B cell (primary cell): ENCODE results near the gene SS18L1. TPM values are rescaled to one million over a fixed set of nuclear protein-coding genes. Genes with fewer than 3 reads are reported as not detected.

ENCODE experiments used
- ATAC-seq: fragments of 200-7000 bp; cut with Tn5 transposase; one replicate; pipeline ENCODE4 v1.10.0; 2021; ENCODE audit warnings: low read depth, mild to moderate bottlenecking, moderate number of reproducible peaks, moderate library complexity
- CTCF ChIA-PET: fragments of 350-600 bp; sonication (Branson Sonifier 250); formaldehyde crosslinking; loops from one replicate; lab custom pipeline; 2021; ENCODE audit warnings: antibody characterized with exemption, inconsistent platforms; lab: Charles Lee
- POLR2A ChIA-PET: fragments of 350-600 bp; sonication (Branson Sonifier 250); formaldehyde crosslinking; loops from one replicate; lab custom pipeline; 2021; ENCODE audit warnings: antibody characterized with exemption; lab: Charles Lee
- DNase-seq: peaks from one replicate; pipeline ENCODE4 v3.0.0; 2013
- H2AFZ ChIP-seq: 2 replicates; pipeline ENCODE4 v1.6.1; 2012; ENCODE audit warnings: mild to moderate bottlenecking, low read depth, low read length; ENCODE audit not compliant: insufficient read depth, poor library complexity, severe bottlenecking
- H3K27ac ChIP-seq, 2 donors: 1 replicate in 1 of 2; 2 replicates in 1 of 2; pipeline ENCODE4 v1.5.1; 2012 to 2013; ENCODE audit warnings: low read length in 2 of 2, mild to moderate bottlenecking in 2 of 2, moderate library complexity in 1 of 2
- H3K27me3 ChIP-seq, 4 experiments: fragments of 200-600 bp in 1 of 4; sonication (generic) in 1 of 4; replicated peaks in 1 of 4; 1 replicate in 2 of 4; 2 replicates in 2 of 4; pipeline versions ENCODE4 v1.6.1 to v1.7.0; 2013 to 2016; ENCODE audit warnings: low read length in 3 of 4, mild to moderate bottlenecking in 2 of 4, mixed read lengths in 1 of 4, moderate library complexity in 1 of 4; ENCODE audit not compliant: insufficient read depth in 4 of 4, control insufficient read depth in 3 of 4; ENCODE audit errors: control extremely low read depth in 1 of 4
- H3K36me3 ChIP-seq, 2 experiments: replicated peaks in 1 of 2; 1 replicate in 1 of 2; 2 replicates in 1 of 2; pipeline versions ENCODE4 v1.6.1 to v1.7.1; 2013; ENCODE audit warnings: low read length in 1 of 2; ENCODE audit not compliant: insufficient read depth in 2 of 2, control insufficient read depth in 1 of 2; ENCODE audit errors: control extremely low read depth in 1 of 2, extremely low read depth in 1 of 2
- H3K4me1 ChIP-seq, 2 donors: fragments of 200-600 bp in 1 of 2; sonication (generic) in 1 of 2; 1 replicate in 1 of 2; 2 replicates in 1 of 2; pipeline versions ENCODE4 v1.5.1 to v1.6.1; 2013 to 2017; ENCODE audit warnings: low read length in 2 of 2; ENCODE audit not compliant: control insufficient read depth in 2 of 2, insufficient read depth in 2 of 2
- H3K4me2 ChIP-seq: replicated peaks from 2 replicates; pipeline ENCODE3; 2012; ENCODE audit warnings: mild to moderate bottlenecking, low read depth, low read length; ENCODE audit not compliant: poor library complexity, severe bottlenecking
- H3K4me3 ChIP-seq, 5 experiments: fragments of 200-600 bp in 1 of 5; sonication (generic) in 1 of 5; 1 replicate in 3 of 5; 2 replicates in 2 of 5; pipeline versions ENCODE4 v1.5.1 to v1.7.0; 2011 to 2016; ENCODE audit warnings: low read length in 4 of 5, mild to moderate bottlenecking in 4 of 5, low read depth in 2 of 5, control low read depth in 1 of 5, moderate library complexity in 1 of 5; ENCODE audit not compliant: insufficient read depth in 1 of 5; ENCODE audit errors: control extremely low read depth in 1 of 5, extremely low read depth in 1 of 5
- H3K79me2 ChIP-seq: fragments of 200-600 bp; sonication (generic); one replicate; pipeline ENCODE4 v1.6.0; 2016; ENCODE audit warnings: low read length; ENCODE audit not compliant: control insufficient read depth, insufficient read depth
- H3K9ac ChIP-seq: fragments of 200-600 bp; sonication (generic); 2 replicates; pipeline ENCODE4 v1.6.1; 2017; ENCODE audit warnings: mild to moderate bottlenecking, low read length, moderate library complexity
- H3K9me3 ChIP-seq, 3 donors: one replicate each; pipeline versions ENCODE4 v1.6.1 to v1.7.1; 2013; ENCODE audit warnings: low read length in 2 of 3; ENCODE audit not compliant: control insufficient read depth in 2 of 3, insufficient read depth in 1 of 3; ENCODE audit errors: control extremely low read depth in 1 of 3
- H4K20me1 ChIP-seq: 2 replicates; pipeline ENCODE4 v1.6.0; 2012; ENCODE audit warnings: mild to moderate bottlenecking, low read length; ENCODE audit not compliant: insufficient read depth, control insufficient read depth, poor library complexity, severe bottlenecking
- H3K27ac Mint-ChIP-seq: one replicate; pipeline ENCODE4 v1.8.0; 2021; ENCODE audit warnings: mixed read lengths
- H3K27me3 Mint-ChIP-seq: one replicate; pipeline ENCODE4 v1.8.0; 2021; ENCODE audit warnings: mixed read lengths
- H3K4me1 Mint-ChIP-seq: one replicate; pipeline ENCODE4 v1.8.0; 2021; ENCODE audit warnings: mixed read lengths
- H3K4me3 Mint-ChIP-seq: one replicate; pipeline ENCODE4 v1.8.0; 2021; ENCODE audit warnings: mixed read lengths
- H3K9me3 Mint-ChIP-seq: one replicate; pipeline ENCODE4 v1.8.0; 2022; ENCODE audit warnings: mixed read lengths; ENCODE audit not compliant: insufficient read depth
- CTCF ChIP-seq: fragments of 200-600 bp; IDR thresholded peaks from one replicate; pipeline ENCODE4 v1.8.0; 2022; ENCODE audit warnings: antibody characterized with exemption, mild to moderate bottlenecking
- EZH2 ChIP-seq: IDR thresholded peaks from 2 replicates; pipeline ENCODE4 v1.6.1; 2012; ENCODE audit warnings: borderline replicate concordance, low read depth, mild to moderate bottlenecking, moderate library complexity, low read length; ENCODE audit not compliant: insufficient read depth, poor library complexity, severe bottlenecking
- WGBS: methylation state at CpG from one replicate; pipeline ENCODE4 v1.1.5; 2013; ENCODE audit warnings: missing lambda C conversion rate; ENCODE audit not compliant: insufficient coverage; 5-methylcytosine and 5-hydroxymethylcytosine counted together
- intact Hi-C: fragments of 100-400 bp; cut with micrococcal nuclease; formaldehyde crosslinking; loops from one replicate; pipeline ENCODE4 v1.10.0; 2022
- polyA plus RNA-seq: library from polyadenylated mRNA; depleted of rRNA; stranded (reverse); fragments of >200 nt; gene quantifications from 2 replicates; pipeline ENCODE4 v1.2.3, GENCODE V29; 2012
- total RNA-seq, 2 donors: library from RNA; stranded (reverse); fragments of 120-200 nt in 1 of 2; gene quantifications; 1 replicate in 1 of 2; 2 replicates in 1 of 2; pipeline versions ENCODE4 v1.2.3 to v1.2.4, GENCODE V29; 2013 to 2022

The SS18L1 gene
- total and polyA plus RNA-seq, 2 donors (not counting 1 experiment from before 2014, with no cell fraction given) = 15.4 to 20.7 TPM

GRCh38 chr20:62123450-62124118, 20.0 kb upstream of the SS18L1 start:
- Histone ChIP-seq H3K36me3 (peaks cover 0 to 33% of the 10 kb centered on the region in 2 experiments), H3K27me3 (no peaks in the 10 kb centered on the region), H4K20me1 (peaks cover 43% of the 10 kb centered on the region), H3K4me1 (peaks cover 13 to 18% of the 10 kb centered on the region in 2 donors), H3K4me2 (peak overlapping the region; percentile 86), H3K79me2 (peaks cover 50% of the 10 kb centered on the region), H2AFZ (peak overlapping the region; percentile 63), H3K9me3 (peaks cover 0 to 2% (median 0%) of the 10 kb centered on the region in 3 donors), H3K9ac (peak overlapping the region; percentile 54), H3K4me3 (peak overlapping the region in 4 of 5 experiments; percentile 44 to 72 (median 65)), H3K27ac (no peak overlapping the region)
- H3K4me3 Mint-ChIP-seq = peak overlapping the region; percentile 85
- H3K27me3 Mint-ChIP-seq = no peaks in the 10 kb centered on the region
- POLR2A ChIA-PET = interaction anchor here (0.5 to 3.3 kb wide), 3 partner anchors 20 to 179 kb away, joined by 3 to 21 read pairs (median 3); partner anchors contain the start of genes PSMA7, SS18L1 and TAF4
- peak overlapping the region; percentile 63 for H3K27ac Mint-ChIP-seq
- H3K9me3 Mint-ChIP-seq = no peaks in the 10 kb centered on the region
- H3K4me1 Mint-ChIP-seq = peaks cover 24% of the 10 kb centered on the region
- intact Hi-C loops = loop anchor here (2.0 to 10.0 kb wide), 3 partner anchors 59 to 854 kb away; partner anchors contain the start of genes MTG2 and RPS21
- DNase-seq (no peak), ATAC-seq (no peak)
- WGBS = 55% methylated on average over 17 of the region's 19 CpGs
- no peak for TF ChIP-seq EZH2
- no peak for TF ChIP-seq CTCF
- CTCF ChIA-PET = interaction anchor here (0.5 to 2.1 kb wide), 4 partner anchors 12 to 113 kb away, joined by 3 to 11 read pairs (median 4); no protein-coding TSS in a partner anchor

GRCh38 chr20:62126141-62126540, 17.4 kb upstream of the SS18L1 start:
- peaks cover 0 to 58% of the 10 kb centered on the region in 2 experiments for H3K36me3 ChIP-seq
- CTCF ChIA-PET = interaction anchor here (2.1 to 2.3 kb wide), 3 partner anchors 10 to 115 kb away, joined by 6 to 10 read pairs (median 9); no protein-coding TSS in a partner anchor
- ATAC-seq (no peak), DNase-seq (no peak)
- H3K27ac Mint-ChIP-seq = no peak overlapping the region
- no peaks in the 10 kb centered on the region for H3K9me3 ChIP-seq
- H3K4me3 ChIP-seq = no peak overlapping the region
- H3K4me2 ChIP-seq = no peak overlapping the region
- no peaks in the 10 kb centered on the region for H3K9me3 Mint-ChIP-seq
- intact Hi-C loops = loop anchor here (10.0 kb wide), 1 partner anchor 259 kb away; the partner anchor contains the start of gene RPS21
- peaks cover 68% of the 10 kb centered on the region for H3K79me2 ChIP-seq
- peaks cover 33% of the 10 kb centered on the region for H3K4me1 Mint-ChIP-seq
- no peak overlapping the region for H3K4me3 Mint-ChIP-seq
- H3K27me3 ChIP-seq = no peaks in the 10 kb centered on the region
- H3K9ac ChIP-seq = no peak overlapping the region
- POLR2A ChIA-PET = no interaction called here
- 99% methylated on average over 20 of the region's 20 CpGs for WGBS
- TF ChIP-seq CTCF (no peak), EZH2 (no peak)
- H3K4me1 ChIP-seq = peaks cover 17 to 30% of the 10 kb centered on the region in 2 donors
- no peak overlapping the region for H2AFZ ChIP-seq
- H3K27me3 Mint-ChIP-seq = no peaks in the 10 kb centered on the region
- H3K27ac ChIP-seq = no peak overlapping the region
- H4K20me1 ChIP-seq = peaks cover 54% of the 10 kb centered on the region
